GM12874 (cell line): ENCODE results near the gene DLGAP1.

Experiments
- TF ChIP-seq, protein P1 (sequence below): IDR thresholded peaks from 2 replicates; pipeline ENCODE4 v1.5.1; 2011; ENCODE audit warnings: low read depth, mild to moderate bottlenecking, control low read depth, low read length, moderate library complexity; ENCODE audit not compliant: insufficient read depth

DLGAP1 gene

DNA sequence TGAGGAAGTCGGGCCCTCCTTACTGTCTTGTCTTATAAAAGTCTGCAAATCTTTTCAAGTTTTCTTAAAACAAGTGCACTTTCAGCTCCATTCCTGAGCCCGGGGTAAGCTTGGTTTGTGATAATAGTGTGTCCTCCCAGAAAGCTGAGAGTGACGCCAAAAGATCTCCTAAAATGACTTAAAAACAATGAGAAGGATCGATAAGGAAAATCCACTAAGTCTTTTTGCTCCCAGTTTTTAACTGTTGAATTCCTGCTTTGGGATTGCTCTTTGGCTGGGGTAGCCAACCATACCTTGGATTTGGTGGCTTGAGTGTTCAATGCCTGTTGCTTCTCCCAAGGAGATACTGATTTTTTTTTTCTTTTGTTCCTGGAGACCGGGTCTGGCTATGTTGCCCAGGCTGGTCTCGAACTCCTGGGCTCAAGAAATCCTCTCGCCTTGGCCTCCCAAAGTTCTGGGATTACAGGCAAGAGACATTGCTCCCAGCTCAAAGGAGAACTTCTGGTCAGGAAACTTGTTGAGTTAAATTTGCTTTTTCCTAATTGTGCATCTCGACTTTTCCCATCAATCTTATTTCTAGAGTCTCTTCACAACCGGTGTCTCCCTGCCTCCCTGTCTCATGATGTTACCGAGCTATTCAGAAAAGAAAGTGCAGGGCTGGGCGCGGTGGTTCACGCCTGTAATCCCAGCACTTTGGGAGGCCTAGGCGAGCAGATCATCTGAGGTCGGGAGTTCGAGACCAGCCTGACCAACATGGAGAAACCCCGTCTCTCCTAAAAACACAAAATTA lies 1002.2 kb downstream of the DLGAP1 start:
- TF ChIP-seq, protein P1, sequence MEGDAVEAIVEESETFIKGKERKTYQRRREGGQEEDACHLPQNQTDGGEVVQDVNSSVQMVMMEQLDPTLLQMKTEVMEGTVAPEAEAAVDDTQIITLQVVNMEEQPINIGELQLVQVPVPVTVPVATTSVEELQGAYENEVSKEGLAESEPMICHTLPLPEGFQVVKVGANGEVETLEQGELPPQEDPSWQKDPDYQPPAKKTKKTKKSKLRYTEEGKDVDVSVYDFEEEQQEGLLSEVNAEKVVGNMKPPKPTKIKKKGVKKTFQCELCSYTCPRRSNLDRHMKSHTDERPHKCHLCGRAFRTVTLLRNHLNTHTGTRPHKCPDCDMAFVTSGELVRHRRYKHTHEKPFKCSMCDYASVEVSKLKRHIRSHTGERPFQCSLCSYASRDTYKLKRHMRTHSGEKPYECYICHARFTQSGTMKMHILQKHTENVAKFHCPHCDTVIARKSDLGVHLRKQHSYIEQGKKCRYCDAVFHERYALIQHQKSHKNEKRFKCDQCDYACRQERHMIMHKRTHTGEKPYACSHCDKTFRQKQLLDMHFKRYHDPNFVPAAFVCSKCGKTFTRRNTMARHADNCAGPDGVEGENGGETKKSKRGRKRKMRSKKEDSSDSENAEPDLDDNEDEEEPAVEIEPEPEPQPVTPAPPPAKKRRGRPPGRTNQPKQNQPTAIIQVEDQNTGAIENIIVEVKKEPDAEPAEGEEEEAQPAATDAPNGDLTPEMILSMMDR, result no peak

DNA sequence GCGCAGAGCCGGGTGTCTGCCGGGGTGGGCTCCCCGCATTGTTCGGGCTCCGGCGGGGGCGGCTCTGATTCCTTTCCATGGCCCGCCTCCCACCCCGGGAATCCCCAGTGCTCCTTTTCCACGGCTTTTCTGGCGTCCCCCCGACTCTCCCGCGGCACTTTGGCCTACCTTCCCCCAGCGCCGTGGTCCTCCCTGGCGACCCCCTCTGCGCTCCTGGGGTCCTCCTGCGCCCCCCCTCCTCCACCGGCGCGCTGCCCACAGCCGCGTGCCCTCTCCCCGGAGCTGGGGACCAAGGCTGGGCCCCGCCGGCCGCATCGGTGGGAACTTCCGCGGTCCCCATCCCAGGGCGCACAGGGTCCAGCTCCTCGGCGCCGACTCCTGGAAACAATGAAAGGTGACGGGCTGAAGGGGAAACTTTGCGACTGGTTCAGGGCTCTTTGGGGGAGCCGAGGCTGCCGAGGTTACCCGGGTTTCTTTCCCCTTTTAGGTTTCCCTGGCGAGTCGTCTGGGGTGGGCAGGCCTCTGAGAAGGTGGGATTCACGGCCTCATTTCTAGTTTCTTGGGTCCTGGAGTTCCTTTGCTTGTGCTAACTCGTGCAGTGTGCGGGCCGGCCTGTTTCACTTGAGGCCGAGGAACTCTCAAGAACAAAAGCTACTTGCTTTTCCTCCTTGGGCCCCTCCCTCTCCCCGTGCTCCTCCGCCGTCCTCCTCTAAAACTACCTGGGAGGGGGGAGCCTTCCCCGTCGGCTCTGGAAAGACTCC lies 1002.9 kb downstream of the DLGAP1 start:
- TF ChIP-seq, protein P1, result no peak

DNA sequence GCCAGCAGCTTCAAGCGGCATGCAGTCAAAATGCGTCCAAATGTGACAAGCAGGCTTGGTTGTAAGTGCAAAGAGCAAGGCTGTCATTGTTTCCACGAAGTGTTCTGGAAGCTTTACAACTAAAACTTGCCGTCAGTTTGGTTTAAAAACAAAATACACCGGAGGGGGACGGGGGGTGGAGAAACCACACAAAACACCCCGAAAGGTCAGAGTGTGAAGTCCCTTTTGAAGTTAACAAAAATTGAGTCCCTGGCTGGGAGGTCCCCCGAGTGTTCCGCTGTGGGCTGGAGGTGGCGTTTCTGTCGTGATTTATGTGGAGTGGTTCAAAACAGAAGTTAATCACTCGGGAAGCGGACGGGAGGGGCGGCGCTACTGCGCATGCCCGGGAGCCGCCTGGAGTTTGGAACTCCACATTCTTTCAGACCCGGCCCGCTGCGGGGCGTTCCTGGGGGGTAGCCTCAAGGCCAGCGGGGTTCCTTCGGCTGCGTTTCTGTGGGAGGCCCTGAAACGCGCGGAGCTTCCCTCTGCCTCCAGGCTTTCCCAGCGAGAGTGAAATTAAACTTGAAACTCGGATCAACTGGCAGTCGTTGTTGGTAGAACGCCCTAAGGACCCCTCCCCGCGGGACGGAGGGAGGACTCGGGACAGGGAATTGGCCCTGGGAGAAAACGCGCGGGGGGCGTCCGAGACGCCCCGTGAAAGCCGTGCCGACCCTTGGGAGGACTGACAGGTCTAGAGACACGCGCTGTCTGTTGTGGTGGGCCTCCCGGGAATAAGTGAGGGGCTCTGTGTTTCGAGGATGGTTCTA lies 1003.7 kb downstream of the DLGAP1 start:
- TF ChIP-seq, protein P1, result no peak

DNA sequence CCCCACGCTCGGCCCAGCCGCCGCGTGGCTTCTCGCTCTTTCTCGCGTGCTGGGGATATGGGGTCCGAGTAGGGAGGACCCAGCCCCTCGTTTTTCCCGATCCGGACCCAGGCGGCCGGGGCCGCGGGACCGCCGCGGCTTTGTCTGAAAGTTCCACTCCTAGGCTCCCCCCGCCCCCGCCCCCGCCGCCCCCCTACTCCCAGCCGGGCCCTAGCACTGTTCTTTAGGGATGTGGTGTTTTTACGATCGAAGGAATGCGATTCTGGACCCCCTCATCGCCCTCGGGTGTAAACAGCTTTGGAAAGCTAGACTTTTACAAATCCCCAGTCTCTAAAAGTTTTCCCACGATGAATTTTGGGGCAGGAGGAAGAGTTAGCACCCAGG lies 1004.3 kb downstream of the DLGAP1 start:
- TF ChIP-seq, protein P1, result no peak

DNA sequence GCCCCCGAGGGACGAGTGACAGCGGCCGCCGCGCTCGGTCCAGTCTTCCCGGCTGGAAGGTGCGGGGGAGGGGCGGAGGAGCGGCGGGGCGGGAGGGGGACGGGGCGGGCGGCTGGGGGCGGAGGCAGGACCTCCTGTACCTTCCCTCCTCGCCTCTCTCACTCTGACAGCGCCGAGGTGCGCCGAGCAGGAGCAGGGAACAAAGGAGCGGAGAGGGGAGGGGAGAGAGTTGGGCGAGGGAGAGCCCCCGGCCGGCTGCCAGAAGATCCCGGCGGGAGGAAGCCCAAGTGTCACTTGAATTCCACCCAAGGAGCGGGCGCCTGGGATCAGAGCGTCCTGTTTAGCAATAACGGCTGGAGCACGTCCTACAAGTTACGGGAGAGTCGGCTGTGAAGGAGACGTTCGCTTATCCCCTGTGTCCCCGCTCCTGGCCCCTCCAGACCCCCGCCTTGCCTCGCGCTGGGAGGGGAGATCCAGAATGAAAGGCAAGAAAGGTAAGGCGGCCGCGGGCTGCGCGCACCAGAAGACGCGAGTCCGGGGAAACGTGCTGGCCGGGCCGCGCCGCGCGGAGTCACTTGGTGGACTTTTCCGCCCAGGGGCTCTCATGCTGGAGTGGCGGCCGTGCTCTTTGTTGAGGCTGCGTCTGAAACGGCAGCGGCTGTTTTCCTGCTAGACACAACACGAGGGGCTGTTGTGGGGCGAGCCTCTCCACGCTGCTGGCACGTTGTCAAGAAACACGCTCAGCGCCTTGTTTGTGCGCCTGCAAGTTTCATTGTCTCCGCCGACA lies 1004.9 kb downstream of the DLGAP1 start, which contains the start of gene TGIF1:
Gene TGIF1, plus strand, starts transcription at position 161 of the 787 bp plus-strand sequence. Its CDS starts 318 bp downstream, at position 479.
- TF ChIP-seq, protein P1, result no peak

DNA sequence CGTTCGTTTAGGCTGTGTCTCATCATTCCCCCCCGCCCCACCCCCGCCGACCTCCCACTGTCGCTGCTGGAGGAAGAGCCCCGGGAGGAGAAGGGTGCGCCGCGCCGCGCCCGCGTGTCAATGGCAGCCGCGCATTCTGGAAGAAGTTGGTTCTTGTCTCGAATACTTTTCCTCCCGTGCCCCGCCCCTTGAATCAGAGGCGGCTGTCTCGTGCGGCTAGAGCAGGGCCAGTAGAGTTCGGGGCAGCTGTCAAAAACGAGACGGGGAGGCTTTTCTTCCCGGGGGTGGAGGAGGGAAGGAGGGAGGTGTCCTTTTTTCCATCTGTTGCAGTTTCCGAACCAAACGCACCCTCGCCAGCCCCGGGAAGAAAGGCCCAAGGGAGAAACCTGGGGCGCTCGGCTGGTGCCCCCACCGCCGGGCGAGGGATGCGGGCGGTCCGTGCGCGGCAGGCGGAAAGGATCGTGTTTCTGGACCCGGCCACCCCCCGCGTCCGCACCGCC lies 1005.5 kb downstream of the DLGAP1 start:
- TF ChIP-seq, protein P1, result no peak
